Upper lobe of left lung (tissue), 4 donors: ENCODE results near the gene FYN.

Source experiments
- CTCF ChIP-seq, 6 experiments: fragments of 450-650 bp in 4 of 6; fragments of 200-600 bp in 2 of 6; sonication (generic) in 2 of 6; IDR thresholded peaks; one replicate each; pipeline ENCODE4 v1.5.1; 2016 to 2019; ENCODE audit warnings: antibody characterized with exemption in 6 of 6
- POLR2A ChIP-seq, 4 donors: fragments of 450-650 bp; IDR thresholded peaks; one replicate each; pipeline ENCODE4 v1.5.1; 2016 to 2017; ENCODE audit warnings: antibody characterized with exemption in 4 of 4, mild to moderate bottlenecking in 2 of 4

- TF ChIP-seq CTCF (IDR thresholded peaks at IDR 0.05): no peak
- no peak for TF ChIP-seq POLR2A (IDR thresholded peaks at IDR 0.05)
Observed at GRCh38 chr6:111792241-111792640, 81.0 kb downstream of the FYN start.
